Left lung (tissue), 10 donors: ENCODE measurements around the gene MRGPRD. TPM values are rescaled to one million over a fixed set of nuclear protein-coding genes. Genes with fewer than 3 reads are reported as not detected.
A peak's percentile ranks its signal among the peaks of the same experiment; 100 is the strongest.

Source experiments
- ATAC-seq: fragments of 200-7000 bp; cut with Tn5 transposase; one replicate; pipeline ENCODE4 v1.9.1; 2020; ENCODE audit warnings: moderate library complexity
- DNase-seq, 4 donors: peaks; one replicate each; pipeline ENCODE4 v3.0.0-alpha.2; 2013 to 2020
- H3K27ac ChIP-seq, 2 donors: fragments of 200-600 bp; sonication (generic) in 1 of 2; one replicate each; pipeline versions ENCODE4 v1.5.0 to v1.8.0; 2020 to 2021
- H3K27me3 ChIP-seq, 2 donors: fragments of 200-600 bp; sonication (generic) in 1 of 2; one replicate each; pipeline versions ENCODE4 v1.5.0 to v1.8.0; 2020 to 2021
- H3K36me3 ChIP-seq, 2 donors: fragments of 200-600 bp; sonication (generic) in 1 of 2; one replicate each; pipeline versions ENCODE4 v1.5.0 to v1.8.0; 2020 to 2021
- H3K4me1 ChIP-seq, 2 donors: fragments of 200-600 bp; one replicate each; pipeline ENCODE4 v1.8.0; 2021
- H3K4me3 ChIP-seq, 2 donors: fragments of 200-600 bp; sonication (generic) in 1 of 2; one replicate each; pipeline versions ENCODE4 v1.5.0 to v1.8.0; 2020 to 2021; ENCODE audit warnings: mild to moderate bottlenecking in 1 of 2
- H3K9me3 ChIP-seq, 2 donors: fragments of 200-600 bp; sonication (generic) in 1 of 2; one replicate each; pipeline versions ENCODE4 v1.5.0 to v1.8.0; 2020 to 2021
- intact Hi-C, 2 donors: fragments of 100-400 bp; cut with DNase I; formaldehyde crosslinking; loops; one replicate each; pipeline versions ENCODE4 v1.11.2 to v1.14.2; 2022
- polyA plus RNA-seq, 6 donors: library from polyadenylated mRNA; unstranded; fragments of 120-200 nt; gene quantifications; one replicate each; pipeline ENCODE4 v1.2.1, GENCODE V29; 2013; ENCODE audit not compliant: insufficient read length in 6 of 6
- total RNA-seq, 2 donors: library from RNA; stranded (reverse); fragmentation: NEBNext Ultra II Directional; extraction: Animal tissue kit (Norgen Biotek cat#: 25700); gene quantifications; one replicate each; pipeline ENCODE4 v1.2.1, GENCODE V29; 2021
- TF ChIP-seq, protein P1 (sequence below), 2 donors: fragments of 200-600 bp; sonication (generic) in 1 of 2; IDR thresholded peaks; one replicate each; pipeline versions ENCODE4 v1.5.0 to v1.8.0; 2021; ENCODE audit warnings: antibody characterized with exemption in 2 of 2
- donor health status: DM: no; HTN: yes; CAD: no.
- donor health status: DM: no; HTN: no; CAD: no.

Gene MRGPRD
- total and polyA plus RNA-seq, 8 donors, result not detected

DNA sequence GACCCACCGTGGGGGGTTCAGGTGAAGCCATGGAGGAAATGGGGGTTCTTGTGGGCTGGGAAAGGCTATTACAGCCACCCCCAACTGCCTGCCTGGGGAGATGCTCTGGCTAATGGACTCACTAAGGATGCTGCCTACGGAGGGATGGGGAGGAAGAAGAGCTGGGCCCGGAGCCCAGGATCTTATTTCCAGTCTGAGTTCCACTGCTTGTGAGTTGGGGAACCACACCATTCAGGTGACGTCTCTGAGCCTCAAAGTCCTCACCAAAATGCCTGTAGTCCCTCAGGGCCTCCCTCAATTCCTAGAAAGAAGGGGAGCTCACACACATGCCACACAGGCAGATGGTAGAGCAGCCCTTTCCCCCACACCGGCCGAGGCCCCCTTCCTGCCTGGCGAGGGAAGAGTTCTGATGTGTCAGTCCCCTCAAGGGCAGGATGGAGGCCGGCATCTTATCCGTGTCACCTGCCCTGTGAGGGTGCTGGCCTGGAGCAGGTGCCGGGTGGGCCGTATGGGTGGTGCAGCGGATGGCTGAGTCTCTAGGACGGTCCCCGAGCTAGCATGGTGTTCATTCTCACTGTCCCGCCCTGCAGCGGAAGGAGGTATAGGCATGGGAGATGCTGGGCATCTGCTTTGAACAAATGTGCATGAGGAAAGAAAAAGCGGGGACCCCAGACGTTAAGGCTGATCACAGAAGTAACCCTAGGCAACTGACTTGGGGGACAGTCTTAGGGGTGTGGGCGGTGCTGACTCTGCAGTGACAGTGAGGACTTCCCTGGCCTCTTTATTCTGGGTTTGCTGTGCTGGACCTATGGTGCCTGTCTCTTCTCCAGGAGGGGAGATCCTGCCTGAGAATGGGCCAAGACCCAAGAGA lies 16.6 kb upstream of the MRGPRD start:
- intact Hi-C loops, result no loop called here
- H3K4me1 ChIP-seq, result peaks cover 0 to 7% of the 10 kb centered on the region in 2 donors
- no peak overlapping the region for H3K27ac ChIP-seq

DNA sequence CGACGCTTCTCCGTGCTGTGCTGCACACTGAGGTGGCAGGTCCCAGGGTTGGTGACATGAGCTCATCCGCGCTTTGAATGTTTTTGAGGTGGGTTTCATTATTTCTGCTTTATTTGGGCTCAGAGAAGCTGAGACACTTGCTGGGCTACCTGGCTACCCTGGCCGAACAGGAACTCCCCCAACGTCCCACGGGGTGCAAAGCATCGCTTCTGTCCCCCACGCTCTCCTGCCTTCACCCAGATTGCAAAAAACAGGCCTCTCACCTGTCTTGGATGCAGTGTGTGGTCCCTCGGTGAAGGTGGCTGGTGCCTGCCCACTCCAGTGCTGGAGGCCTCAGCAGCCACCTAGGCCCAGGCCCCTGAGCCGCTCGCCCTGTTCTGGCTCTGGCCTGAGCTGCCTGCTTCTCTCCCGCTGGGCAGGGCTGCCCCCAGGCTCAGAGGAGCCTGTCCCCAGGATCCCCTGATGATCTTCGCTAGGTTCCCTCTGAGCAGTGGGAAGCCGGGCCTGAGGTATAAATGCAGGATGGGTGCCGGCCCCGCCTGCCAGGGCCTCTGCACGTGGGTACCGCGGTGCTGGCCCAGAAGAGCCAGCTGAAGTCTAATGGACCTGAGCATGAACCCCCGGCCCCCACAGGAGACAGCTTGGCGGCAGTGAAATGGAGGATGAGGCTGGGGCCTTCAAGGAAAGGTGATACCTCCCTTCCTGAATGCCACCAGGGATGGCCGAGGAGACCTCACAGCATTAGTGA lies 15.8 kb upstream of the MRGPRD start:
- peaks cover 0 to 7% of the 10 kb centered on the region in 2 donors for H3K4me1 ChIP-seq
- peaks cover 0 to 44% of the 10 kb centered on the region in 2 donors for H3K27me3 ChIP-seq
- H3K36me3 ChIP-seq, result no peaks in the 10 kb centered on the region
- DNase-seq, result peak in 2 of 4 donors; percentile 4 to 50
- no peaks in the 10 kb centered on the region for H3K9me3 ChIP-seq
- intact Hi-C loops, result no loop called here
- TF ChIP-seq, protein P1, sequence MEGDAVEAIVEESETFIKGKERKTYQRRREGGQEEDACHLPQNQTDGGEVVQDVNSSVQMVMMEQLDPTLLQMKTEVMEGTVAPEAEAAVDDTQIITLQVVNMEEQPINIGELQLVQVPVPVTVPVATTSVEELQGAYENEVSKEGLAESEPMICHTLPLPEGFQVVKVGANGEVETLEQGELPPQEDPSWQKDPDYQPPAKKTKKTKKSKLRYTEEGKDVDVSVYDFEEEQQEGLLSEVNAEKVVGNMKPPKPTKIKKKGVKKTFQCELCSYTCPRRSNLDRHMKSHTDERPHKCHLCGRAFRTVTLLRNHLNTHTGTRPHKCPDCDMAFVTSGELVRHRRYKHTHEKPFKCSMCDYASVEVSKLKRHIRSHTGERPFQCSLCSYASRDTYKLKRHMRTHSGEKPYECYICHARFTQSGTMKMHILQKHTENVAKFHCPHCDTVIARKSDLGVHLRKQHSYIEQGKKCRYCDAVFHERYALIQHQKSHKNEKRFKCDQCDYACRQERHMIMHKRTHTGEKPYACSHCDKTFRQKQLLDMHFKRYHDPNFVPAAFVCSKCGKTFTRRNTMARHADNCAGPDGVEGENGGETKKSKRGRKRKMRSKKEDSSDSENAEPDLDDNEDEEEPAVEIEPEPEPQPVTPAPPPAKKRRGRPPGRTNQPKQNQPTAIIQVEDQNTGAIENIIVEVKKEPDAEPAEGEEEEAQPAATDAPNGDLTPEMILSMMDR (IDR thresholded peaks at IDR 0.05), result no peak
- no peak for ATAC-seq
- no peak overlapping the region for H3K4me3 ChIP-seq
- H3K27ac ChIP-seq, result no peak overlapping the region

More for the DNA sequence above, 16.6 kb upstream of the MRGPRD start:
- Histone ChIP-seq H3K27me3 (peaks cover 0 to 38% of the 10 kb centered on the region in 2 donors), H3K9me3 (no peaks in the 10 kb centered on the region), H3K36me3 (no peaks in the 10 kb centered on the region), H3K4me3 (no peak overlapping the region)
- TF ChIP-seq, protein P1 (IDR thresholded peaks at IDR 0.05), result no peak
- ATAC-seq, result no peak
- peak in 2 of 4 donors; percentile 13 to 64 for DNase-seq

- ATAC-seq (no peak), DNase-seq (no peak)
- intact Hi-C loops, result no loop called here
- TF ChIP-seq, protein P1 (IDR thresholded peaks at IDR 0.05), result no peak
- no peaks in the 10 kb centered on the region for H3K36me3 ChIP-seq
- no peak overlapping the region for H3K4me3 ChIP-seq
- H3K27me3 ChIP-seq, result peaks cover 0 to 59% of the 10 kb centered on the region in 2 donors
- H3K9me3 ChIP-seq, result no peaks in the 10 kb centered on the region
- H3K4me1 ChIP-seq, result peaks cover 0 to 7% of the 10 kb centered on the region in 2 donors
- no peak overlapping the region for H3K27ac ChIP-seq
Observed at GRCh38 chr11:68994894-68995285, 14.1 kb upstream of the MRGPRD start.

DNA sequence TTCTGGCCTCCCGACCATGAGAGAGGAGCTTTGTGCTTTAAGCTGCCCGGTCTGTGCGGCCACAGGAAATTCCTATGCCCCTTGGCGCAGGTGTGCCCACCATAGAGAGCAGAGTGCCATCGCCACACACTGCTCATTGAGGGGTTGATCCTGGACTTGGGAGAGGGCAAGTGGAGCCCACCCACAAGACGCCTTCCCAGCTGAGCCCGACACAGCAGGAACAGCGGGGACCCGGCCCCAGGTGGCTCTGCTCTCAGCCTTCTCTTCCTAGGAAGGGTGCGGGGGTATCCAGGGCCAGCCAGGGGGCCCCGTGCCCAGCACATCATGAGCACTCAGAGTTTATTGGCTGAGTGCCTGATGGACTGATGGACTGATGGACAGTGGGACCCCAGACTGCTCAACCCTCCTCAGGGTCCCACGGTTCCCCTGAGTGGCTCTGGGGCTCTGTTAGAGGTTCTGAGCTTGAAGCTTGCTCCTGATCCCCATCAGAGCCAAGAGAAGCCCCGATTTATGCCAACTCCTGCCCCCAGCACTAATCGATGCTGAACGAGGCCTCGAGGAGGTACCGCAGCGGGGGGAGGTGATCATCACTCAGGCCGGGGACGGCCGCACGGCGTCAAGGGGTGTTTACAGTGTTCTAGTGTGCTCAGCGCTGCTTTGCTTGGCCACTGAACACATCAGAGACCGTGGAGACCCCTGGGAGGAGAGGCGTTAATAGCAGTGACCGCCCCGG lies 13.5 kb upstream of the MRGPRD start:
- DNase-seq, result peak in 2 of 4 donors; percentile 22 to 61
- peaks cover 0 to 60% of the 10 kb centered on the region in 2 donors for H3K27me3 ChIP-seq
- H3K4me1 ChIP-seq, result peaks cover 0 to 7% of the 10 kb centered on the region in 2 donors
- no peak for ATAC-seq
- TF ChIP-seq, protein P1 (IDR thresholded peaks at IDR 0.05), result no peak
- H3K27ac ChIP-seq, result no peak overlapping the region
- no peaks in the 10 kb centered on the region for H3K36me3 ChIP-seq
- H3K9me3 ChIP-seq, result no peaks in the 10 kb centered on the region
- no peak overlapping the region for H3K4me3 ChIP-seq
- intact Hi-C loops, result no loop called here
